Daoy (cell line): Measurements from ENCODE around the gene TNFSF12. TPM values are rescaled to one million over a fixed set of nuclear protein-coding genes. Genes with fewer than 3 reads are reported as not detected.

Experiments
- DNase-seq: peaks from one replicate; pipeline ENCODE4 v3.0.0-alpha.2; 2015; ENCODE audit warnings: low read depth
- total RNA-seq: library from RNA; depleted of rRNA; stranded (reverse); fragments of >200 nt; shearing (Covaris generic); gene quantifications from 2 replicates; pipeline ENCODE4 v1.2.3, GENCODE V29; 2014

TNFSF12 gene
- total RNA-seq, 1 experiment from 2014 or later: 6.4 TPM

DNA sequence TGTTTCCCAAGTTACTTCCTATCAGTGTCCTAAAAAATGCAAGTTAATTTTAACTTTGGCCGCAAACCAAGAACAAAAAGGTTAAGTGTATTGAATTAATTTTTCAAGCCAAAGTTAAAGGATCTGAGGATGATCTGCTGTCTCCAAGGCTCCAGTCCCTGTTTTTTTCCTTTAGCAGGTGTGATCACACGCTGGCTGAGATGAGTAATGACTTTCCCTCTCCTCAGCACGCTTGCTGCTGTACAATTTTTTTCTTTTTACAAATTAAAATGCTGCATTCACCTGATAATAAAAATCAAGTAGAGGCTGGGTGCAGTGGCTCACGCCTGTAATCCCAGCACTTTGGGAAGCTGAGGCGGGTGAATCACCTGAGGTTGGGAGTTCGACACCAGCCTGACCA, 3.9 kb upstream of the TNFSF12 start:
- no peak for DNase-seq

DNA sequence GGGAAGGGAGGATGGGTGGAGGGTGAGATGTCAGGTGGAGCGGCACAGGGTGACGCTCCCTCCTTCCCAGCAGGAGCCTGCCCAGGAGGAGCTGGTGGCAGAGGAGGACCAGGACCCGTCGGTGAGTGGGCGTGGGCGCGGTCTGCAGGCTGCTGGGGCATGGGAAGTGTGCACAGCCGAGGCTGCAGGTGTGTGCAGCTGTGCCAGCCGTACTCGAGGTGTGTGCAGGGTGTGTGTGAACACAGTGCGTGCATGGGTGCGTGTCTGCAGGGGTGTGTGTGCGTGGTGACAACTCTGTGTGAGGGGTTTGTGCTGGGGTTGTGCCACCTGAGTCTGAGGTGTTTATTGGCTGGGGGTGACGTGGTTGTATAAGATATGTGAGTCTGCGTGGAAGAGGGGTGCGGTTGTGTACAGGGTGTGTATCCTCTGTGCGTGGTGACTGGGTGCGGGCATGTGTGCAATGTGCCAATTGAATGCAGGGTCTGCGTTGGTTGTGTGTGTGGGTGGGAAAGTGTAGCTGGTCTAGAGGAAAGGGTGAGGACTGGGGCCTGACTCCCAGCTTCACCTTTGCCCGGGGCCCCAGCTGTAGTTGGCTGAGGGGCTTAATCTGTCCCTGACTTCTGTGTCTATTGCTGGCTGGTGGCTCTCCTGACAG, 670 bp downstream of the TNFSF12 start:
- no peak for DNase-seq

DNA sequence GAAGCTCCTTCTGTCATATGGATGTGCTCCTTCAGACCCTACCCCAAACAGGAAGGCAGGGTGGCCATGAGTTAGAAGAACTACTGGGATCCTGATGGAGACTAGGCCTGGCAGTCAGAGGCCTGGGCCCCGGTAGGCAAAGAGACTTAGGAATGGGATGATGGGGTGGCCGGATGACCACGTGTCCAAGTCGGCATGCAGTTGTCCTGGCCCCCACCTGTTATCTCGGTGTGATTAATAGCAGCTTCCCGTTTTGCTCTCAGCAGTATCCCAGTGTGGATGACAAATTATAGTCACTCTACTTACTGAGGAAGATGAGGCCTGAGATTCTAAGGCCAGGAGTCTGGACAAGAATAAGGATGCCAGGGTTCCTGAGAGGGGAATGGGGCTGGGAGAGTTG, 1.5 kb downstream of the TNFSF12 start:
- no peak for DNase-seq

DNA sequence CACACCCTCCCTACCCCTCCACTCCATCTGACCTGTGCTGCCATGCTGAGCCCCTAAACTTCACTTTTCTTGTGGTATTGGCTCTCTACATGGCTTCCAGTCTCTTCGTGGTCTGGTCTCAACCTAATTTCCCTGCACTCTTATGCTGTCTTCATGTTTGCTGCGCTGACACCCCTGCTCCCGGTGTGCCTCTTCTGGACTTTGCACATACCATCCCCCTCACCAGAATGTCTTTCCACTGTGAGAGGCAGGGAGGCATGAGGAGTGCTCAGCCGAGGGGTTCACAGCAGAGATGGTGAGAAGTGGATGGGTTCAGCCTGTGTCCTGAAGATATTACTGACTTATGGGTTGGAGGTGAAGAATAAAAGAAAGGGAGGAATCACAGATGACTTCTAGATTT, 2.5 kb downstream of the TNFSF12 start:
- no peak for DNase-seq

DNA sequence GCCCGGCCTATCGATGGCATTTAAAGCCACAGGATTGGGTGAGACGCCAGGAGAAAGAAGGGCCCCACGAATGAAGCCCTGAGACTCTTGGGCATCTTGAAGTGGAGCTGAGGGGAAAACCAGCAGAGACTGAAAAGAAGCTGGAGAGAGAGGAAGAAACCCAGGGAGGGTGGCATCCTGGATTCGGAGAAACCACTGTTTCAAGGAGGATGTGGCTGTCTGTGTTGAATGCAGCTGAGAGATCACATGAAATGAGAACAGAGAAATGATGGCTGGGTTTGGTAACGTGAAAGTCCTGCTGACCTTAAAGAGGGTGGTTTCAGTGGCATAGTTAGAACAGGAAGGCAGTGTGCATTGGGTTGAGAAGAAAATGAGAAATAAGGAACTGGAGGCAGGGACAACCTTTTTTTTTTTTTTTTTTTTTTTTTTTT, 3.8 kb downstream of the TNFSF12 start:
- no peak for DNase-seq

DNA sequence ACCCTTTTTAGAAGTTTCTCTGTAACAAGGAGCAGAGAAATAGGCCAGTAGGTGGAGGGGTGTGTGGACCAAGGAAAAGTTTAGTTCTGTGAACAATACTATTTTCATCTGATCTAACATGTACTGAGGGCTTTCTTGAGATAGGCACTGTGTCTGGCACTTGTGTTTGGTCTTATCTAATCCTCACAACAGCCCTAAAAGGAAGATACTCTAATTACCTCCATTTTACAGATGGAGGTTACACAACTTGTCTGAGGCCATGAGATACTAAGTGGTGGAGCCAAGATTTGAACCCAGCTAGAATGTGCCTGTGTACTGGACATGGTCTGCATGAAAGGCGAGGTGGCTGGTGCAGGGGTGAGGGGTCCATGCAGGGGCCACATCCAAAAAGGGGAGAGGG, 4.5 kb downstream of the TNFSF12 start:
- no peak for DNase-seq

DNA sequence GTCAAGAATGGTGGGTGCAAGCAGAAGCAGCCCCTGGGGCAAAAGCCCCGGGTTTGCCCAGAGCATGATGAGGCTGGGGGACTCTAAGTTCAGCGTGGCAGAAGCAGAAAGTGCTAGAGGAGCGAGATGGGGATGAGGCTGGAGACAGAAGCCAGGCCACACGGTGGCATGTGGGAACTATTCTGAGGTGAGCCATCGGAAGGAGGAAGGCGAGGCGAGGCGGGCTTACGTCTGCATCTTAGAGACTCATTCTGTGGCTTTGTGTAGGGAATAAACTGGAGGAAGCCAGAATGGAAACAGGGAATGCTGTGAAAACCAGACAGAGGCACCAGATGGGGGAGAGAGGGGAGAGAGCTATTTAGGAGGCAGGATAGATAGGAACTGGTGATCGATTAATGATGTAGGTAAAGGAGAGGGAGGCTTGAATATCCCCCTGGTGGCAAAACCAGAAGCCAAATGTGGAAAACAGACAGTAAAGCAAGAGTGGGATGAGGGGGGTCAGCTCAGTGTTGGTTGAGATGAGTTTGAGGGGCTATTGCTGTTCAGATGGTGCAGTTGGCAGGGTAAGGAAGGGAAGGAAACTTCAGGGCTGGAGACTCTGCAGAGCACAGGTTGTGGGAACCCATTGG, 6.6 kb downstream of the TNFSF12 start:
- no peak for DNase-seq

DNA sequence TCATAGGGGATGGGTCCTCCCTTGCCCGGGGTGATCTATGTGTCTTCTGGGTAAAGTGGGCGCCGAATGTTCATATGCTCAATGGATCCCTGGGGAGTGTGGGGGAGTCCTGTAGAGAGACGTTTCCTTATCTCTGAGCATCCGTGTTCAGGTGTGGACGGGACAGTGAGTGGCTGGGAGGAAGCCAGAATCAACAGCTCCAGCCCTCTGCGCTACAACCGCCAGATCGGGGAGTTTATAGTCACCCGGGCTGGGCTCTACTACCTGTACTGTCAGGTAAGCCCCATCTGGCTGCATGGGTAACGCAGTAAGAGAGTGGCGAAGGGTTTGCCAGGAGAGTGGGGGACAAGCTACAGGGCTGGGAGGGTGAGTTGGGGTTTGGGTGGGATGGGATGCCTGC, 7.8 kb downstream of the TNFSF12 start:
- no peak for DNase-seq

DNA sequence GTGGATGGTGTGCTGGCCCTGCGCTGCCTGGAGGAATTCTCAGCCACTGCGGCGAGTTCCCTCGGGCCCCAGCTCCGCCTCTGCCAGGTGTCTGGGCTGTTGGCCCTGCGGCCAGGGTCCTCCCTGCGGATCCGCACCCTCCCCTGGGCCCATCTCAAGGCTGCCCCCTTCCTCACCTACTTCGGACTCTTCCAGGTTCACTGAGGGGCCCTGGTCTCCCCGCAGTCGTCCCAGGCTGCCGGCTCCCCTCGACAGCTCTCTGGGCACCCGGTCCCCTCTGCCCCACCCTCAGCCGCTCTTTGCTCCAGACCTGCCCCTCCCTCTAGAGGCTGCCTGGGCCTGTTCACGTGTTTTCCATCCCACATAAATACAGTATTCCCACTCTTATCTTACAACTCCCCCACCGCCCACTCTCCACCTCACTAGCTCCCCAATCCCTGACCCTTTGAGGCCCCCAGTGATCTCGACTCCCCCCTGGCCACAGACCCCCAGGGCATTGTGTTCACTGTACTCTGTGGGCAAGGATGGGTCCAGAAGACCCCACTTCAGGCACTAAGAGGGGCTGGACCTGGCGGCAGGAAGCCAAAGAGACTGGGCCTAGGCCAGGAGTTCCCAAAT, 8.4 kb downstream of the TNFSF12 start:
- DNase-seq: no peak

DNA sequence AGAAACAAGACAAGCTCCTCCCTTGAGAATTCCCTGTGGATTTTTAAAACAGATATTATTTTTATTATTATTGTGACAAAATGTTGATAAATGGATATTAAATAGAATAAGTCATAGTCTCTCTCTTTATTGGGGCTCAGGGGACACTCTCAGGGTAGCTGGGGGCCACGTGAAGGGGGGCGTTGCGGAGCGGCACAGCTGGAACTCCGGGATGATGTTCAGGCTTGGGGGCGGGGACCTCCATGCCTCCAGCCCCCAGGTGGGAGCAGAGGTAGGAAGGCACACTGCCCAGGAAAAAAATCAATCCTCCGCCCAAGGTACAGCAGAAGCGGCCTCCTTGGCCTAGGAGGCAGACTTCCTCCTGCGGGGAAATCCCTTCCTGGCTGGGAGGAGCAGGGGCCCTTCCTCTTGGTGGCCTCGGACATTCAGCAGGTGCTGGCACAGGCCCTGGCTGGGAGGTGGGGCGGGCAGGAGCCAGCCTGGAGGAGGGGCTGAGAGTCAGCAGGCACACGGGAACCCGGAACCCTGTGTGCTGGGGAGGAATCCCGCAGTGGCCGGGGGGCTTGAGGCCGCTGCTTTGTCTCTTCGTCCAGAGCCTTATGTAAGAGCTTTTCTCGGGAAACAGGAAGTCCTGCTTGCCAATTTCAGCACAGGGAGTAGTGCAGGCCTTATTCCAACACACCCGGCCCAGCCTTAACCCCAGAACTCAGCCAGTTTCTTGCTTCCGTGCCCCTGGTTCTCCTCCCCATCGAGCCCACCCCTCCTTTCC, 9.1 kb downstream of the TNFSF12 start:
- peak; percentile 73 for DNase-seq

DNA sequence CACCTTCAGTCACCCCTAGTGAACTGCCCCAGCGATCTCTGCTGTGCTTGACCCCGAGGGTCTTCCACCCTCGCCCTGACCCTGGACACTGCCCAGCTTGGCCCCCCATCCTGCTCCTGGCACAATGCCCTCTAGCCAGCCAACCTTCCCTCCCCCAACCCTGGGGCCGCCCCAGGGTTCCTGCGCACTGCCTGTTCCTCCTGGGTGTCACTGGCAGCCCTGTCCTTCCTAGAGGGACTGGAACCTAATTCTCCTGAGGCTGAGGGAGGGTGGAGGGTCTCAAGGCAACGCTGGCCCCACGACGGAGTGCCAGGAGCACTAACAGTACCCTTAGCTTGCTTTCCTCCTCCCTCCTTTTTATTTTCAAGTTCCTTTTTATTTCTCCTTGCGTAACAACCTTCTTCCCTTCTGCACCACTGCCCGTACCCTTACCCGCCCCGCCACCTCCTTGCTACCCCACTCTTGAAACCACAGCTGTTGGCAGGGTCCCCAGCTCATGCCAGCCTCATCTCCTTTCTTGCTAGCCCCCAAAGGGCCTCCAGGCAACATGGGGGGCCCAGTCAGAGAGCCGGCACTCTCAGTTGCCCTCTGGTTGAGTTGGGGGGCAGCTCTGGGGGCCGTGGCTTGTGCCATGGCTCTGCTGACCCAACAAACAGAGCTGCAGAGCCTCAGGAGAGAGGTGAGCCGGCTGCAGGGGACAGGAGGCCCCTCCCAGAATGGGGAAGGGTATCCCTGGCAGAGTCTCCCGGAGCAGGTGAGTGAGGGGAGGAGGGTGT, 9.9 kb downstream of the TNFSF12 start, which contains the start of gene TNFSF13:
Gene TNFSF13 (plus strand): TSS at position 207 of the 776 bp plus-strand sequence. CDS start 290 bp downstream, at position 497.
- no peak for DNase-seq

DNA sequence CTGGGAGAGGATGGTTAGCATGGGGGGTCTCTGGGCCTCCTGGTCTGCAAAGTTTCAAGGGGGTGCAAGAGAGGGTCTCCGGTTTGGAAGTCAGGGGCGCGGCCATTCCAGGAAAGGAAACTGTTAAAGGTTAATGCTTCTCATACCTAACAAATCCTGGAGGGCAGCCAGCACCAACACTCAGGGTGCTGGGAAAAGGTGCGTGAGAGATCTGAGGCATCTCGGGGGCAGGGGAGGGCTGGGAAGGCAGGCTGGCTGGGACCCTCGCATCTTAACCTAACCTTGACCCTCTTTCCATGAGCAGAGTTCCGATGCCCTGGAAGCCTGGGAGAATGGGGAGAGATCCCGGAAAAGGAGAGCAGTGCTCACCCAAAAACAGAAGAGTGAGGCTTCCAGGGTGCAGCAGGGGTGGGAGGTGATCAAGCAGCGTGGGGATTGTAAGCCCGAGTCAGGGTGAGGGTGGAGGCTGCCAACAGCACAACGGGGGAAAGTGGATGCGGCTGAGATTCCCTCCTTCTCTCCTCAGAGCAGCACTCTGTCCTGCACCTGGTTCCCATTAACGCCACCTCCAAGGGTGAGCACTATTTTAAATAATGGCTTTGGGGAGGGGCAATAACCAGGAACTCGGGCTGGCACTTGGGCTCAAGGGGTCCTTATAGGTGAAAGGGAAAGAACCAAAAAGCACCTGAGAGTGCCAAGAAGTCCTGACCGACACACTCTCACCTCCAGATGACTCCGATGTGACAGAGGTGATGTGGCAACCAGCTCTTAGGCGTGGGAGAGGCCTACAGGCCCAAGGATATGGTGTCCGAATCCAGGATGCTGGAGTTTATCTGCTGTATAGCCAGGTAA, 10.7 kb downstream of the TNFSF12 start:
- no peak for DNase-seq

DNA sequence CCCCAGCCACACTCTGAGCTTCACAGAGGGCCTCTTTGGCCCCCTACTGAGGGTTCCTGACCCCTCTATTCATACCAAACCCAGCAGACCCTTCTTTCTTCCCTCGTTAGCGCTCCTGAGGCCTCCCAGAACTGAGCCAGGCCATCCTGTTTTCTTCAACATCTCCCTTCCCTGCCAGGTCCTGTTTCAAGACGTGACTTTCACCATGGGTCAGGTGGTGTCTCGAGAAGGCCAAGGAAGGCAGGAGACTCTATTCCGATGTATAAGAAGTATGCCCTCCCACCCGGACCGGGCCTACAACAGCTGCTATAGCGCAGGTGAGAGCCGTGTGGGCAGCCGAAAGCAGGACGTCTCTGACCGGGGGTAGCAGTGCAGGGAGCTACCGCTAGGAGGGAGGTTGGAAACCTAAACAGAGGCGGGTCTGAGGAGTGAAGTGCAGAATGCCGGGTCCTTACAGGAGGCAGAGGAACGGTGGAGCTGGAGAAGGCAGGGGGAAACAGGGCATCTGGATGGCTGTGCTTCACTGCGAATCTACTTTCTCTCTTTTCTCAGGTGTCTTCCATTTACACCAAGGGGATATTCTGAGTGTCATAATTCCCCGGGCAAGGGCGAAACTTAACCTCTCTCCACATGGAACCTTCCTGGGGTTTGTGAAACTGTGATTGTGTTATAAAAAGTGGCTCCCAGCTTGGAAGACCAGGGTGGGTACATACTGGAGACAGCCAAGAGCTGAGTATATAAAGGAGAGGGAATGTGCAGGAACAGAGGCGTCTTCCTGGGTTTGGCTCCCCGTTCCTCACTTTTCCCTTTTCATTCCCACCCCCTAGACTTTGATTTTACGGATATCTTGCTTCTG, 11.5 kb downstream of the TNFSF12 start:
- peak; percentile 67 for DNase-seq

DNA sequence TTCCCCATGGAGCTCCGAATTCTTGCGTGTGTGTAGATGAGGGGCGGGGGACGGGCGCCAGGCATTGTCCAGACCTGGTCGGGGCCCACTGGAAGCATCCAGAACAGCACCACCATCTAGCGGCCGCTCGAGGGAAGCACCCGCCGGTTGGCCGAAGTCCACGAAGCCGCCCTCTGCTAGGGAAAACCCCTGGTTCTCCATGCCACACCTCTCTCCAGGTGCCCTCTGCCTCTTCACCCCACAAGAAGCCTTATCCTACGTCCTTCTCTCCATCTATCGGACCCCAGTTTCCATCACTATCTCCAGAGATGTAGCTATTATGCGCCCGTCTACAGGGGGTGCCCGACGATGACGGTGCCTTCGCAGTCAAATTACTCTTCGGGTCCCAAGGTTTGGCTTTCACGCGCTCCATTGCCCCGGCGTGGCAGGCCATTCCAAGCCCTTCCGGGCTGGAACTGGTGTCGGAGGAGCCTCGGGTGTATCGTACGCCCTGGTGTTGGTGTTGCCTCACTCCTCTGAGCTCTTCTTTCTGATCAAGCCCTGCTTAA, 12.2 kb downstream of the TNFSF12 start:
- peak; percentile 93 for DNase-seq

DNA sequence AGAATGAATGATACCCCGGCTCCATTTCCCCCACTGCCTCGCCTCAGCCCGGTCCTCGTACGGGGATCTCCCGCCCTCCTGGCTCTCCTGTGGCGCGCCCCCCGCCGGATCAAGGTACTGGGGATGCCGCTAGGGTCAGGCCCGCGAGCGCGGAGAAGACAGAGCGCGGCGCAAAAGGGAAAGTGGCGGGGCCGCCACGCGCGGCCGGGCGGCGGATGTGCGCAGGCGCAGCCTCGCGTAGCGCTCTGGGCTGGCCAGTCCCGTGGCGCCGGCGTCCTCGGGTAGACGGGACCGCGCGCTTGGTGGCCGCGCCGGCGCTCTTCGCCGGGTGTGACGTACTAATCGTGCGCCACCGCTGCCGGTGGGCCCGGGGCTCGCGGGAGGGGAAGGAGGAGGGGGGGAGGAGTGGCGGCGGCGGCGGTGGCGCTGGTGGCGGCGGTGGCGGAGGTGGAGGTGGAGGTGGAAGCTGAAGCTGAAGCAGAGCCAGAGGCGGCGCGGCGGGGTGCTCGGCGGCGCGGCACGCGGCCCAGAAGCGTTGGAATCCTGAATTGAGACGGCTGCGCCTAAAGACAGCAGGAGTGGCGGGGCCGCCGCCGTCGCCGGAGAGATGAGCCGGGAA, 12.8 kb downstream of the TNFSF12 start, which contains the start of gene SENP3:
Gene SENP3 (plus strand): TSS at position 331 of the 619 bp plus-strand sequence. CDS start 1,158 bp downstream, outside the sequence.
- DNase-seq: peak; percentile 95

DNA sequence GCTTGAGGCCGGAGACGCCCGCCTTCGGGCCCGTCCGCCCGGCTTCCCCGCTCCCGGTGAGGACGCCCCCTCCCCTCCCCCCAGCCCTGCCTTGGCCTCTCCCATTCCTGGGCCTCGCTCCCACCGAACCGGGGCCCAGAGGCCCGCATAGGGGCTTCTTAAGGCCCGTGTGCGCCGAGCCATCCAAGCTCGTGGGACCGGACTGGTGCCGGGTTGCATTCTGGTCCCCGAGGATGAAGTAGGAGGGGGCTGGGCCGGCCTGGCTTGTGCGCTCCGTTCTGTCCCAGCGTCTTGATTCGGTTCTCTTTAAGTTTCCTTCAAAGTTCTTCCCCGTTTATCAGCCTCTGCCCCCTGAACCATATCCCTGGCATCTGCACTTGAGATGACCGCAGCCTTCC, 13.3 kb downstream of the TNFSF12 start:
- DNase-seq: no peak

DNA sequence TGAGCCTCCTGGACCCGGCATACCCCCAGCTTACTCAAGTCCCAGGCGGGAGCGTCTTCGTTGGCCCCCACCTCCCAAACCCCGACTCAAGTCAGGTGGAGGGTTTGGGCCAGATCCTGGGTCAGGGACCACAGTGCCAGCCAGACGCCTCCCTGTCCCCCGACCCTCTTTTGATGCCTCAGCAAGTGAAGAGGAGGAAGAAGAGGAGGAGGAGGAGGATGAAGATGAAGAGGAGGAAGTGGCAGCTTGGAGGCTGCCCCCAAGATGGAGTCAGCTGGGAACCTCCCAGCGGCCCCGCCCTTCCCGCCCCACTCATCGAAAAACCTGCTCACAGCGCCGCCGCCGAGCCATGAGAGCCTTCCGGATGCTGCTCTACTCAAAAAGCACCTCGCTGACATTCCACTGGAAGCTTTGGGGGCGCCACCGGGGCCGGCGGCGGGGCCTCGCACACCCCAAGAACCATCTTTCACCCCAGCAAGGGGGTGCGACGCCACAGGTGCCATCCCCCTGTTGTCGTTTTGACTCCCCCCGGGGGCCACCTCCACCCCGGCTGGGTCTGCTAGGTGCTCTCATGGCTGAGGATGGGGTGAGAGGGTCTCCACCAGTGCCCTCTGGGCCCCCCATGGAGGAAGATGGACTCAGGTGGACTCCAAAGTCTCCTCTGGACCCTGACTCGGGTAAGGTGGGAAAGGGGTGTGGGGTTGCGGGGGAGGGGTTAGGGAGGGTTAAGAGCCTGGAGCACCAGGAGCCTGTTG, 14.4 kb downstream of the TNFSF12 start:
- no peak for DNase-seq

DNA sequence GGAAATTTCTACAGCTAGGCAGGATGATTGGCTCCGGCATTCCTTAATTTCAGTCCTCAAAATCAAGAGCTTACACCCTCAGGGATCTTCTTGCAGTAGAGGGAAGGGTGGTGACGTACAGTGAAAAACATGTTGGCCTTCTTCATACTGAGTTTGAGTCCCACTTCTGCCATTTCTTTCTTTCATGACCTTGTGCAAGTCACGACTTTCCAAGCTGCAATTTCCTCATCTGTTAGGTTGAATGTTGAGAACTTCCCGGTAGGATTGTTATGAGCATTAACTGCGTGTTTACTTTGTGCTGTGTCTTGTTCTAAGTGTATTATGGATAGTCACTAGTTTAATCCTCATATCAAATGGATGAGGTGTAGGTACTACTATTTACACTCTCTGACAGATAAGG, 20.7 kb downstream of the TNFSF12 start:
- no peak for DNase-seq
